ENCODE measurements around the gene ECHDC1. TPM values are rescaled to one million over a fixed set of nuclear protein-coding genes. Genes with fewer than 3 reads are reported as not detected.
A peak's percentile ranks its signal among the peaks of the same experiment; 100 is the strongest.
"Not testable (repeated sequence)": the region's sequence is repeated elsewhere in the genome, so short reads cannot be mapped to it uniquely, and the experiment has no call there.

ECHDC1 gene
- total RNA-seq, 1 donor from 2014 or later = 57.4 TPM

- H3K9me3 Mint-ChIP-seq; DNase-seq (ENCODE audit: low spot score); H3K27ac Mint-ChIP-seq; H3K4me1 Mint-ChIP-seq (ENCODE audit: low read depth); intact Hi-C loops (cut with micrococcal nuclease); H3K27me3 Mint-ChIP-seq (ENCODE audit: insufficient read depth); H3K4me3 Mint-ChIP-seq: not testable (repeated sequence)
- H3K36me3 Mint-ChIP-seq (ENCODE audit: low read depth) = peaks cover 13% of the 10 kb centered on the region
These were observed 12.2 kb downstream of the ECHDC1 start for GRCh38 chr6:127331256-127331655.

- Mint-ChIP-seq H3K36me3 (ENCODE audit: low read depth) (peaks cover 27% of the 10 kb centered on the region), H3K9me3 (no peaks in the 10 kb centered on the region), H3K4me1 (ENCODE audit: low read depth) (peaks cover 4% of the 10 kb centered on the region), H3K4me3 (no peak overlapping the region), H3K27me3 (ENCODE audit: insufficient read depth) (no peaks in the 10 kb centered on the region), H3K27ac (no peak overlapping the region)
- intact Hi-C loops (cut with micrococcal nuclease) = no loop called here
- DNase-seq (ENCODE audit: low spot score) = no peak
These were observed 15.3 kb downstream of the ECHDC1 start for GRCh38 chr6:127328043-127328609.

- Mint-ChIP-seq H3K27ac (no peak overlapping the region), H3K27me3 (ENCODE audit: insufficient read depth) (no peaks in the 10 kb centered on the region), H3K36me3 (ENCODE audit: low read depth) (peaks cover 23% of the 10 kb centered on the region), H3K4me3 (no peak overlapping the region), H3K9me3 (no peaks in the 10 kb centered on the region), H3K4me1 (ENCODE audit: low read depth) (peaks cover 6% of the 10 kb centered on the region)
- DNase-seq (ENCODE audit: low spot score) = no peak
- intact Hi-C loops (cut with micrococcal nuclease) = no loop called here
These were observed 23.7 kb downstream of the ECHDC1 start for GRCh38 chr6:127319686-127320085.

- no peak overlapping the region for H3K27ac Mint-ChIP-seq
- intact Hi-C loops (cut with micrococcal nuclease) = no loop called here
- no peaks in the 10 kb centered on the region for H3K9me3 Mint-ChIP-seq
These were observed 25.9 kb downstream of the ECHDC1 start for GRCh38 chr6:127317388-127318128.

GRCh38 chr6:127305741-127306140 is 37.7 kb downstream of the ECHDC1 start:
- Mint-ChIP-seq H3K27ac (no peak overlapping the region), H3K36me3 (ENCODE audit: low read depth) (peaks cover 34% of the 10 kb centered on the region), H3K4me1 (ENCODE audit: low read depth) (peaks cover 11% of the 10 kb centered on the region), H3K9me3 (peaks cover 15% of the 10 kb centered on the region), H3K4me3 (no peak overlapping the region), H3K27me3 (ENCODE audit: insufficient read depth) (no peaks in the 10 kb centered on the region)
- intact Hi-C loops (cut with micrococcal nuclease) = loop anchor here (2.0 kb wide), 1 partner anchor 37 kb away; the partner anchor contains the start of gene ECHDC1
- no peak for DNase-seq (ENCODE audit: low spot score)

More at GRCh38 chr6:127317388-127318128, 25.9 kb downstream of the ECHDC1 start:
- Mint-ChIP-seq H3K36me3 (ENCODE audit: low read depth) (peaks cover 24% of the 10 kb centered on the region), H3K4me3 (no peak overlapping the region), H3K4me1 (ENCODE audit: low read depth) (peaks cover 6% of the 10 kb centered on the region), H3K27me3 (ENCODE audit: insufficient read depth) (no peaks in the 10 kb centered on the region)
- no peak for DNase-seq (ENCODE audit: low spot score)

- no peak overlapping the region for H3K27ac Mint-ChIP-seq
- peaks cover 11% of the 10 kb centered on the region for H3K4me1 Mint-ChIP-seq (ENCODE audit: low read depth)
- no peak overlapping the region for H3K4me3 Mint-ChIP-seq
- no peak for DNase-seq (ENCODE audit: low spot score)
- H3K9me3 Mint-ChIP-seq = peaks cover 10% of the 10 kb centered on the region
- intact Hi-C loops (cut with micrococcal nuclease) = loop anchor here (1.0 to 2.0 kb wide), 3 partner anchors 8 to 161 kb away; partner anchors contain the start of gene ECHDC1
- no peaks in the 10 kb centered on the region for H3K27me3 Mint-ChIP-seq (ENCODE audit: insufficient read depth)
- H3K36me3 Mint-ChIP-seq (ENCODE audit: low read depth) = peaks cover 22% of the 10 kb centered on the region
These were observed 39.5 kb downstream of the ECHDC1 start for GRCh38 chr6:127303917-127304316.

GRCh38 chr6:127302728-127303660 is 40.4 kb downstream of the ECHDC1 start:
- peaks cover 14% of the 10 kb centered on the region for H3K36me3 Mint-ChIP-seq (ENCODE audit: low read depth)
- peaks cover 4% of the 10 kb centered on the region for H3K9me3 Mint-ChIP-seq
- no peak overlapping the region for H3K4me3 Mint-ChIP-seq
- no peaks in the 10 kb centered on the region for H3K27me3 Mint-ChIP-seq (ENCODE audit: insufficient read depth)
- intact Hi-C loops (cut with micrococcal nuclease) = loop anchor here (1.0 kb wide), 3 partner anchors 9 to 236 kb away; no protein-coding TSS in a partner anchor
- H3K4me1 Mint-ChIP-seq (ENCODE audit: low read depth) = peaks cover 10% of the 10 kb centered on the region
- no peak overlapping the region for H3K27ac Mint-ChIP-seq
- no peak for DNase-seq (ENCODE audit: low spot score)

GRCh38 chr6:127301199-127301700 is 42.2 kb downstream of the ECHDC1 start:
- intact Hi-C loops (cut with micrococcal nuclease) = no loop called here
- H3K36me3 Mint-ChIP-seq (ENCODE audit: low read depth) = peaks cover 5% of the 10 kb centered on the region
- H3K27me3 Mint-ChIP-seq (ENCODE audit: insufficient read depth) = no peaks in the 10 kb centered on the region
- no peak overlapping the region for H3K4me3 Mint-ChIP-seq
- peaks cover 11% of the 10 kb centered on the region for H3K4me1 Mint-ChIP-seq (ENCODE audit: low read depth)
- H3K9me3 Mint-ChIP-seq = no peaks in the 10 kb centered on the region
- no peak overlapping the region for H3K27ac Mint-ChIP-seq
- DNase-seq (ENCODE audit: low spot score) = no peak

GRCh38 chr6:127300411-127300810 is 43.0 kb downstream of the ECHDC1 start:
- DNase-seq (ENCODE audit: low spot score) = no peak
- Mint-ChIP-seq H3K9me3 (no peaks in the 10 kb centered on the region), H3K4me1 (ENCODE audit: low read depth) (peaks cover 11% of the 10 kb centered on the region), H3K27me3 (ENCODE audit: insufficient read depth) (no peaks in the 10 kb centered on the region), H3K27ac (no peak overlapping the region), H3K36me3 (ENCODE audit: low read depth) (peaks cover 2% of the 10 kb centered on the region), H3K4me3 (no peak overlapping the region)
- intact Hi-C loops (cut with micrococcal nuclease) = no loop called here

- intact Hi-C loops (cut with micrococcal nuclease) = loop anchor here (10.0 kb wide), 2 partner anchors 675 to 1495 kb away; no protein-coding TSS in a partner anchor
- Mint-ChIP-seq H3K9me3 (no peaks in the 10 kb centered on the region), H3K36me3 (ENCODE audit: low read depth) (peaks cover 2% of the 10 kb centered on the region), H3K4me1 (ENCODE audit: low read depth) (peaks cover 11% of the 10 kb centered on the region), H3K27ac (no peak overlapping the region), H3K4me3 (no peak overlapping the region), H3K27me3 (ENCODE audit: insufficient read depth) (no peaks in the 10 kb centered on the region)
- no peak for DNase-seq (ENCODE audit: low spot score)
These were observed 43.7 kb downstream of the ECHDC1 start for GRCh38 chr6:127299522-127300240.

- no peak overlapping the region for H3K4me3 Mint-ChIP-seq
- intact Hi-C loops (cut with micrococcal nuclease) = loop anchor here (10.0 kb wide), 2 partner anchors 676 to 1494 kb away; no protein-coding TSS in a partner anchor
- peaks cover 11% of the 10 kb centered on the region for H3K4me1 Mint-ChIP-seq (ENCODE audit: low read depth)
- peaks cover 6% of the 10 kb centered on the region for H3K36me3 Mint-ChIP-seq (ENCODE audit: low read depth)
- no peaks in the 10 kb centered on the region for H3K9me3 Mint-ChIP-seq
- no peaks in the 10 kb centered on the region for H3K27me3 Mint-ChIP-seq (ENCODE audit: insufficient read depth)
- no peak for DNase-seq (ENCODE audit: low spot score)
- H3K27ac Mint-ChIP-seq = no peak overlapping the region
These were observed 44.9 kb downstream of the ECHDC1 start for GRCh38 chr6:127298475-127298874.

- DNase-seq (ENCODE audit: low spot score) = no peak
- peak overlapping the region; percentile 11 for H3K27ac Mint-ChIP-seq
- H3K4me1 Mint-ChIP-seq (ENCODE audit: low read depth) = peaks cover 11% of the 10 kb centered on the region
- peaks cover 8% of the 10 kb centered on the region for H3K36me3 Mint-ChIP-seq (ENCODE audit: low read depth)
- H3K4me3 Mint-ChIP-seq = no peak overlapping the region
- no peaks in the 10 kb centered on the region for H3K27me3 Mint-ChIP-seq (ENCODE audit: insufficient read depth)
- intact Hi-C loops (cut with micrococcal nuclease) = loop anchor here (10.0 kb wide), 2 partner anchors 677 to 1493 kb away; no protein-coding TSS in a partner anchor
- no peaks in the 10 kb centered on the region for H3K9me3 Mint-ChIP-seq
These were observed 45.8 kb downstream of the ECHDC1 start for GRCh38 chr6:127297502-127298070.
